ENCODE results near the gene SIGLEC5.

SIGLEC5 gene

GRCh38 chr19:51589511-51589910 is 40.7 kb downstream of the SIGLEC5 start:
- peaks cover 4% of the 10 kb centered on the region; the same call in 1 of the 2 replicates for H3K36me3 ChIP-seq (ENCODE audit: control insufficient read depth, insufficient read depth, low read length)
- no peaks in the 10 kb centered on the region for H3K9me3 ChIP-seq (ENCODE audit: control insufficient read depth, insufficient read depth, low read length)
- H3K4me1 ChIP-seq (ENCODE audit: control insufficient read depth, insufficient read depth, low read length) = no peaks in the 10 kb centered on the region
- H3K27me3 ChIP-seq (ENCODE audit: control insufficient read depth, insufficient read depth, low read length) = no peaks in the 10 kb centered on the region
- no peak for DNase-seq (ENCODE audit: low read depth, low spot score)
- no peak overlapping the region for H3K27ac ChIP-seq (ENCODE audit: low read length)
- H3K4me3 ChIP-seq (ENCODE audit: low read length) = no peak overlapping the region
- no CpG with 5 or more reads among the region's 2 CpGs for WGBS (ENCODE audit: insufficient coverage, insufficient read length)

- H3K9me3 ChIP-seq (ENCODE audit: control insufficient read depth, insufficient read depth, low read length) = no peaks in the 10 kb centered on the region
- no CpG with 5 or more reads among the region's 9 CpGs for WGBS (ENCODE audit: insufficient coverage, insufficient read length)
- no peaks in the 10 kb centered on the region for H3K27me3 ChIP-seq (ENCODE audit: control insufficient read depth, insufficient read depth, low read length)
- H3K4me3 ChIP-seq (ENCODE audit: low read length) = no peak overlapping the region
- H3K27ac ChIP-seq (ENCODE audit: low read length) = no peak overlapping the region
- peaks cover 4% of the 10 kb centered on the region; the same call in 1 of the 2 replicates for H3K36me3 ChIP-seq (ENCODE audit: control insufficient read depth, insufficient read depth, low read length)
- no peaks in the 10 kb centered on the region for H3K4me1 ChIP-seq (ENCODE audit: control insufficient read depth, insufficient read depth, low read length)
- DNase-seq (ENCODE audit: low read depth, low spot score) = no peak
These were observed 42.7 kb downstream of the SIGLEC5 start for GRCh38 chr19:51587264-51588191.

- H3K4me3 ChIP-seq (ENCODE audit: low read length) = no peak overlapping the region
- no peak overlapping the region for H3K27ac ChIP-seq (ENCODE audit: low read length)
- no peak for DNase-seq (ENCODE audit: low read depth, low spot score)
- WGBS (ENCODE audit: insufficient coverage, insufficient read length) = no CpG with 5 or more reads among the region's 4 CpGs
- H3K27me3 ChIP-seq (ENCODE audit: control insufficient read depth, insufficient read depth, low read length) = no peaks in the 10 kb centered on the region
- H3K9me3 ChIP-seq (ENCODE audit: control insufficient read depth, insufficient read depth, low read length) = no peaks in the 10 kb centered on the region
- H3K4me1 ChIP-seq (ENCODE audit: control insufficient read depth, insufficient read depth, low read length) = no peaks in the 10 kb centered on the region
- peaks cover 4% of the 10 kb centered on the region; the same call in 1 of the 2 replicates for H3K36me3 ChIP-seq (ENCODE audit: control insufficient read depth, insufficient read depth, low read length)
These were observed 43.4 kb downstream of the SIGLEC5 start for GRCh38 chr19:51586799-51587198.

- no CpG with 5 or more reads among the region's 1 CpG for WGBS (ENCODE audit: insufficient coverage, insufficient read length)
- Histone ChIP-seq H3K4me3 (ENCODE audit: low read length) (no peak overlapping the region), H3K36me3 (ENCODE audit: control insufficient read depth, insufficient read depth, low read length) (peaks cover 4% of the 10 kb centered on the region; the same call in 1 of the 2 replicates), H3K4me1 (ENCODE audit: control insufficient read depth, insufficient read depth, low read length) (no peaks in the 10 kb centered on the region), H3K27me3 (ENCODE audit: control insufficient read depth, insufficient read depth, low read length) (no peaks in the 10 kb centered on the region), H3K9me3 (ENCODE audit: control insufficient read depth, insufficient read depth, low read length) (no peaks in the 10 kb centered on the region), H3K27ac (ENCODE audit: low read length) (no peak overlapping the region)
- DNase-seq (ENCODE audit: low read depth, low spot score) = no peak
These were observed 44.0 kb downstream of the SIGLEC5 start for GRCh38 chr19:51586103-51586728.

- Histone ChIP-seq H3K9me3 (ENCODE audit: control insufficient read depth, insufficient read depth, low read length) (no peaks in the 10 kb centered on the region), H3K4me3 (ENCODE audit: low read length) (no peak overlapping the region), H3K4me1 (ENCODE audit: control insufficient read depth, insufficient read depth, low read length) (no peaks in the 10 kb centered on the region), H3K36me3 (ENCODE audit: control insufficient read depth, insufficient read depth, low read length) (no peaks in the 10 kb centered on the region), H3K27me3 (ENCODE audit: control insufficient read depth, insufficient read depth, low read length) (no peaks in the 10 kb centered on the region; the same call in 1 of the 2 replicates), H3K27ac (ENCODE audit: low read length) (no peak overlapping the region)
- DNase-seq (ENCODE audit: low read depth, low spot score) = no peak
- WGBS (ENCODE audit: insufficient coverage, insufficient read length) = no CpG with 5 or more reads among the region's 6 CpGs
These were observed 53.4 kb downstream of the SIGLEC5 start for GRCh38 chr19:51576850-51577249.

DNA sequence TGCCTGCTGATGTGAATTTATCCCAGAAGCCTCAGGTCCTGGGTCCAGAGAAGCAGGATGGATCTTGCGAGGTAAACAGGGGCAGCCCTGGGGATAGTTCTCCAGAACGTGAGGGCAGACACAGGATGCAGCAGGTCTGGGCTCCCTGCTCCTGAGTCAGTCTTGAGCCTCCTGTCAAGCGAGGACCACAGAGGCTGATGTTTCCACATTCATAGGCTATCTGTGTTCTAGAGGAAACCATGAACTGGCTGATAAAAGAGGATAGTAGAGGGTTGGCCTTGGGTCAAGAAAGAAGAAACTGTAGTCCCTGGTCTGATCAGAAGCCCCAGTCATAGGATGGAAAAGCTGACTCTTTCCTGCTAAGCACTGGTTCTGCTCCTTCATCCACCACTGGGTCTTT is 56.9 kb downstream of the SIGLEC5 start:
- Histone ChIP-seq H3K4me1 (ENCODE audit: control insufficient read depth, insufficient read depth, low read length) (no peaks in the 10 kb centered on the region), H3K27me3 (ENCODE audit: control insufficient read depth, insufficient read depth, low read length) (no peaks in the 10 kb centered on the region; the same call in 1 of the 2 replicates), H3K36me3 (ENCODE audit: control insufficient read depth, insufficient read depth, low read length) (no peaks in the 10 kb centered on the region), H3K4me3 (ENCODE audit: low read length) (no peak overlapping the region), H3K27ac (ENCODE audit: low read length) (no peak overlapping the region), H3K9me3 (ENCODE audit: control insufficient read depth, insufficient read depth, low read length) (no peaks in the 10 kb centered on the region)
- no peak for DNase-seq (ENCODE audit: low read depth, low spot score)
- WGBS (ENCODE audit: insufficient coverage, insufficient read length) = no CpG with 5 or more reads among the region's 3 CpGs

- DNase-seq (ENCODE audit: low read depth, low spot score) = no peak
- H3K27me3 ChIP-seq (ENCODE audit: control insufficient read depth, insufficient read depth, low read length) = no peaks in the 10 kb centered on the region; the same call in 1 of the 2 replicates
- no CpG with 5 or more reads among the region's 4 CpGs for WGBS (ENCODE audit: insufficient coverage, insufficient read length)
- no peaks in the 10 kb centered on the region for H3K9me3 ChIP-seq (ENCODE audit: control insufficient read depth, insufficient read depth, low read length)
- no peaks in the 10 kb centered on the region for H3K4me1 ChIP-seq (ENCODE audit: control insufficient read depth, insufficient read depth, low read length)
- H3K27ac ChIP-seq (ENCODE audit: low read length) = no peak overlapping the region
- H3K4me3 ChIP-seq (ENCODE audit: low read length) = no peak overlapping the region
- H3K36me3 ChIP-seq (ENCODE audit: control insufficient read depth, insufficient read depth, low read length) = no peaks in the 10 kb centered on the region
These were observed 57.3 kb downstream of the SIGLEC5 start for GRCh38 chr19:51572908-51573307.

GRCh38 chr19:51572410-51572809 is 57.8 kb downstream of the SIGLEC5 start:
- no peaks in the 10 kb centered on the region for H3K36me3 ChIP-seq (ENCODE audit: control insufficient read depth, insufficient read depth, low read length)
- no peak for DNase-seq (ENCODE audit: low read depth, low spot score)
- no peak overlapping the region for H3K27ac ChIP-seq (ENCODE audit: low read length)
- H3K9me3 ChIP-seq (ENCODE audit: control insufficient read depth, insufficient read depth, low read length) = no peaks in the 10 kb centered on the region
- no peak overlapping the region for H3K4me3 ChIP-seq (ENCODE audit: low read length)
- no peaks in the 10 kb centered on the region for H3K4me1 ChIP-seq (ENCODE audit: control insufficient read depth, insufficient read depth, low read length)
- no peaks in the 10 kb centered on the region; the same call in 1 of the 2 replicates for H3K27me3 ChIP-seq (ENCODE audit: control insufficient read depth, insufficient read depth, low read length)
- no CpG with 5 or more reads among the region's 3 CpGs for WGBS (ENCODE audit: insufficient coverage, insufficient read length)

- H3K27me3 ChIP-seq (ENCODE audit: control insufficient read depth, insufficient read depth, low read length) = no peaks in the 10 kb centered on the region; the same call in 1 of the 2 replicates
- peak overlapping the region; percentile 80; the same call in 1 of the 2 replicates for H3K4me3 ChIP-seq (ENCODE audit: low read length)
- no peaks in the 10 kb centered on the region for H3K9me3 ChIP-seq (ENCODE audit: control insufficient read depth, insufficient read depth, low read length)
- H3K36me3 ChIP-seq (ENCODE audit: control insufficient read depth, insufficient read depth, low read length) = no peaks in the 10 kb centered on the region
- no peaks in the 10 kb centered on the region for H3K4me1 ChIP-seq (ENCODE audit: control insufficient read depth, insufficient read depth, low read length)
- WGBS (ENCODE audit: insufficient coverage, insufficient read length) = no CpG with 5 or more reads among the region's 8 CpGs
- no peak for DNase-seq (ENCODE audit: low read depth, low spot score)
- no peak overlapping the region for H3K27ac ChIP-seq (ENCODE audit: low read length)
These were observed 58.6 kb downstream of the SIGLEC5 start for GRCh38 chr19:51571599-51571998.

DNA sequence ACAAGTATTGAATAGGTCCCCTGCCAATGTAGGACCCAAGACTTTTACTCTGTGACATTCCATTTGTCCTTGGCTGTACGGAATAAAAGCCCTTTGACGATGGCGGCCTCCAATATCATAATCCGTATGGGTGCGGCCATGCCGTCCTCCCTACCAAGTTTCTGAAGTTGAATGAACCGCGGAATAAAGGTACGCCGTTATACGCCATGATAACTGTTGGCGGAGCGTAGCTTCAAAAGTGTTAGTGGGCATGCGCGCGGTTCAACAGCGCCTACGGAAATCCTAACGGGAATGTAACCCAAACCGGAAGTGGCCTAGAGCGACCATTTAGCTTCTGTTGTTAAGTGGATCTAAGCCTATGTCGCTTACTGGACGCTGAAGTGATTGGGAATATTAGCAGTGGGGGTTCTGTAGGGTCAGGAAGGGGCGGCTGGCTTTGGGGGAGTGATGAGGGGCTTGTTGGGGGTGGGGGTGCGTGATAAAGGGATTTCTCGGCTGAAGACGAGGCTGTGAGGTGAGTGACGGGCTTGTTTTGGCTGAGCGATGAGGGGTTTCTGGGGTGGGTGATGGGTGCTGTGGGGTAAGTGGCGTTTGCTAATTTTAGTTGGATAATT is 59.1 kb downstream of the SIGLEC5 start, which contains the start of gene ZNF175:
ZNF175 (plus strand) TSS at position 322 of the 614 bp plus-strand sequence. CDS start 2,047 bp downstream, outside the sequence.
- no CpG with 5 or more reads among the region's 30 CpGs for WGBS (ENCODE audit: insufficient coverage, insufficient read length)
- Histone ChIP-seq H3K27me3 (ENCODE audit: control insufficient read depth, insufficient read depth, low read length) (no peaks in the 10 kb centered on the region; the same call in 1 of the 2 replicates), H3K4me1 (ENCODE audit: control insufficient read depth, insufficient read depth, low read length) (no peaks in the 10 kb centered on the region), H3K36me3 (ENCODE audit: control insufficient read depth, insufficient read depth, low read length) (no peaks in the 10 kb centered on the region), H3K27ac (ENCODE audit: low read length) (no peak within 1 kb of the TSS), H3K4me3 (ENCODE audit: low read length) (peak within 1 kb of the TSS; percentile 80; the same call in 1 of the 2 replicates), H3K9me3 (ENCODE audit: control insufficient read depth, insufficient read depth, low read length) (no peaks in the 10 kb centered on the region)
- DNase-seq (ENCODE audit: low read depth, low spot score) = peak; percentile 96

Data from iPS DF 6.9 (cell line).